ENCODE measurements around the gene HLCS.

Gene HLCS

DNA sequence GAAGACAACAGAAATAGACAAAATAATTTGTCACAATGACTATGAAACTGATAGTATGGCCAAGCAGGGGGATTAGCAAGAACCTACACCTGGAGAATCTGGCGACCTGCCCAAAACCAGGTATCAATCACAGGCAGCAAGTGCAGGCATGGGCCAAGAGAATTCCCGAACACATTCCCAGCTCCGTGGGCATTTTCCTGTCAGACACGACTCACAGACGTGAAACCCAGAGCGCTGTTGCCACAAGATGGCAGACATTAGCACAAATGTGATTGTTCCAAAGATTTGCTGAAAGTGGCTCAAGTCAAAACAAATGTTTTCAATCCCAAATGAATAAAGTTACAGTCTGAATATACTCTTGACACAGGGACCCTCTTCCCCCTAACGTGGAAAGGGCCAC, 36.8 kb downstream of the HLCS start:
- no peak overlapping the region for H3K4me3 ChIP-seq (replicated peaks in 1 of 2; ENCODE audit: low read depth in 2 of 2, low read length in 2 of 2)
- TF ChIP-seq, protein P1, sequence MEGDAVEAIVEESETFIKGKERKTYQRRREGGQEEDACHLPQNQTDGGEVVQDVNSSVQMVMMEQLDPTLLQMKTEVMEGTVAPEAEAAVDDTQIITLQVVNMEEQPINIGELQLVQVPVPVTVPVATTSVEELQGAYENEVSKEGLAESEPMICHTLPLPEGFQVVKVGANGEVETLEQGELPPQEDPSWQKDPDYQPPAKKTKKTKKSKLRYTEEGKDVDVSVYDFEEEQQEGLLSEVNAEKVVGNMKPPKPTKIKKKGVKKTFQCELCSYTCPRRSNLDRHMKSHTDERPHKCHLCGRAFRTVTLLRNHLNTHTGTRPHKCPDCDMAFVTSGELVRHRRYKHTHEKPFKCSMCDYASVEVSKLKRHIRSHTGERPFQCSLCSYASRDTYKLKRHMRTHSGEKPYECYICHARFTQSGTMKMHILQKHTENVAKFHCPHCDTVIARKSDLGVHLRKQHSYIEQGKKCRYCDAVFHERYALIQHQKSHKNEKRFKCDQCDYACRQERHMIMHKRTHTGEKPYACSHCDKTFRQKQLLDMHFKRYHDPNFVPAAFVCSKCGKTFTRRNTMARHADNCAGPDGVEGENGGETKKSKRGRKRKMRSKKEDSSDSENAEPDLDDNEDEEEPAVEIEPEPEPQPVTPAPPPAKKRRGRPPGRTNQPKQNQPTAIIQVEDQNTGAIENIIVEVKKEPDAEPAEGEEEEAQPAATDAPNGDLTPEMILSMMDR (IDR thresholded peaks at IDR 0.05; ENCODE audit: low read depth, low read length): no peak
- peak in 1 of 2 donors; percentile 43 for DNase-seq (ENCODE audit: low read depth in 2 of 2)

DNA sequence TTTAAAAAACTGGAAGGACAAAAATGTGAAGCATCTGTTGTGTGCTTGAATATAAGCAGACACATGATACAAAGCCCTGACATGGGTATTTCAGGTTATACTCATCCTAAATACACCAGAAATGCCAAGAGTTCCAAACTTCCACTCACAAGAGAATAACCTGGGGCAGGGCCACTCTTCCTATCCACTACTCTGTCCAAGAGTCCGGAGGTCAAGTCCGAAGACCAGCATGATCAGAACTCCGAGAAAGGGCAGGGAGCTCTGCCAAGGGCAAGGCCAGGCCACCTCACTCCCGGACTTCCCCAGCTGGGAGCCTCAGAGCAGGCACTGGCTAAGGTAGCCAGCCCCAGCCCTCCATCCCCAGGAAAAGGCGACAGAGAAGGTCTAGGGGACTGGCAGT, 37.5 kb downstream of the HLCS start:
- H3K4me3 ChIP-seq (replicated peaks in 1 of 2; ENCODE audit: low read depth in 2 of 2, low read length in 2 of 2): no peak overlapping the region
- no peak for DNase-seq (ENCODE audit: low read depth in 2 of 2)
- TF ChIP-seq, protein P1 (IDR thresholded peaks at IDR 0.05; ENCODE audit: low read depth, low read length): no peak

DNA sequence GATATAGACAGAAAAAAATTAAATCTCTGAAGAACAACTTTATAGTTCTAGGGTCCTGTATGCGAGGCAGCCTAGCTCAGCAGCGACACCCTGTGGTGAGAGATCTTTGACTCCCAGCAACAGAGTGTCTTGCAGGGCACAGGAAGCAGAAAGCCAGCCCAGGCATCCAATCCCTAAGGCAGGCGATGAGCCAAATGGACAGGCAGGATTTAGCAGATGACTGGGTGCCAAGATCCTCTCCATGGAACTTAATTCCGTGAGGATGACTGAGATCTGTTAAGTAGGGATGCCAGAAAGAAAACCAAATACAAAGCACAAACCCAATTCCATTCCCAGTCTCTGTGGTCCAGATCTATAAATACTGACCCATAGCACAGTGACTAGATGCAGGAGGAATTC, 38.8 kb downstream of the HLCS start:
- TF ChIP-seq, protein P1 (IDR thresholded peaks at IDR 0.05; ENCODE audit: low read depth, low read length): peak; percentile 93
- H3K4me3 ChIP-seq (replicated peaks in 1 of 2; ENCODE audit: low read depth in 2 of 2, low read length in 2 of 2): no peak overlapping the region
- peak; percentile 89 to 91 for DNase-seq (ENCODE audit: low read depth in 2 of 2)

DNA sequence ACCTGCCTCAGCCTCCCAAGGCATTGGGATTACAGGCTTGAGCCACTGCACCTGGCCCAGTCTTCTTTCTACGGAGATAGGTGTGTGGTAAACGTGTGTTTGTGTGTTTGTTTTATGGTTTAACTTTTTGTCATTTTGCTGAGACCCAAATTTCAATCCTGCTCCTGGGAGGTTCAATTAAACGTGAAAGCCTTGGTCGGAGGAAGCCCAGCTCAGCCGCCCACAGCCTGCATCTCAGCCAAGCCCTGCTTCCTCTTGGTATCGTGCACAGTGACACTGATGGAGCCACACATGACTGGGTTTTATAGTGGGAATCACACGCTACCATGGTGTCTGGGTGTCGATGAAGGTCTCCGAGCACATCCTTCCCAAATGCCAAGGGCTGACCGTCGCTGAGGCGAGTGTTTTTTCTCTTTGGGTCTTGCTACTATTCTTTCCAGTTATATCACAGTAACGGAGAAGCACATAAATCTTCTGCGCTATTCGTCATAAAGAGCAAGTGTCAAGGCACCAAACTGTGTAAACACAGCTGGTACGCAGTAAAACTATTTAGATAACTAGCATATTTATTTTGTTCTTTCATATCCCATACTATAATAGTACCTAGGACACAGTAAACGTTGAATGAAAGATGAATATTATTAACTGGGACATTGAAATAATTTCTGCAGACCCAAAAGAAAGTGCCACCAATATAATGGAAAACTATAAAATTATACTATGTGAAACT, 39.3 kb downstream of the HLCS start:
- TF ChIP-seq, protein P1 (IDR thresholded peaks at IDR 0.05; ENCODE audit: low read depth, low read length): no peak
- H3K4me3 ChIP-seq (replicated peaks in 1 of 2; ENCODE audit: low read depth in 2 of 2, low read length in 2 of 2): no peak overlapping the region
- DNase-seq (ENCODE audit: low read depth in 2 of 2): no peak

DNA sequence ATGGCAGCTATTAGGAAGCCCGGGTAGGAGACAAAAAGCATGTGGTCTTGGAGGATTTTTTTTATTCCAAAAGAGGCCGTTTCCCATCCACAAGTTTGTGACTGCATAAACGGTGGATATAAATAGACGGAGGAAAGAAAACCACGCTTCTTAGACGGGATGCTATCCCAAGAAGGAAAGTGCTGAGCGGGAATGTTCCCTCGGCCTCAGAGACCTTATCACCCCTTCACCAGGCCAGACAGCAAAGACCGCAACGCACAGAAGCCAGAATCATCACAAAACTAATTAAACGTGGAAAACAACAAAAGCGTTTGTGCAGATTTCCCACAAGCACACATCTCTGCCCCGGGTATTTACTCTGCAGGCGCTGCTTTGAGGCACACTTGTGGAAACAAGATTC, 43.2 kb downstream of the HLCS start:
- no peak overlapping the region for H3K4me3 ChIP-seq (replicated peaks in 1 of 2; ENCODE audit: low read depth in 2 of 2, low read length in 2 of 2)
- no peak for DNase-seq (ENCODE audit: low read depth in 2 of 2)
- TF ChIP-seq, protein P1 (IDR thresholded peaks at IDR 0.05; ENCODE audit: low read depth, low read length): no peak

DNA sequence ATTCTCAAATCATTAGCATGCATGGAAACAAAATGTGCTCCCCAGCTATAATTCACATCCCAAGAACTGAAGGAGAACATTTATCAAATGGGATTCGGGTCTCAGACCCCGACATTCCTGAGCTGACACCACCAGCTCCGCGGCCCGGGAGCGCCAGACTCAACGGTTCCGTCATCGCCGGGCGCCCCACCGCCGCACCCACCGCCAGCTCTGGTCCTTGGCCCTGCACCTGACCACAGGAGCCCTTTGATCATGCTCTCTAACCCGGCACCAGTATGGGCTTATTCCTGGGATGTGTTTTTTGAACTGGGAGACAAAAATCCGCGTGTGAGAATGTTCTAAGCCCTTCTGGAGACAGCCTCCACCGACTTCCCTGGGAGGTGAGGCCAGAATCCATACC, 43.6 kb downstream of the HLCS start:
- DNase-seq (ENCODE audit: low read depth in 2 of 2): no peak
- no peak overlapping the region for H3K4me3 ChIP-seq (replicated peaks in 1 of 2; ENCODE audit: low read depth in 2 of 2, low read length in 2 of 2)
- TF ChIP-seq, protein P1 (IDR thresholded peaks at IDR 0.05; ENCODE audit: low read depth, low read length): no peak

DNA sequence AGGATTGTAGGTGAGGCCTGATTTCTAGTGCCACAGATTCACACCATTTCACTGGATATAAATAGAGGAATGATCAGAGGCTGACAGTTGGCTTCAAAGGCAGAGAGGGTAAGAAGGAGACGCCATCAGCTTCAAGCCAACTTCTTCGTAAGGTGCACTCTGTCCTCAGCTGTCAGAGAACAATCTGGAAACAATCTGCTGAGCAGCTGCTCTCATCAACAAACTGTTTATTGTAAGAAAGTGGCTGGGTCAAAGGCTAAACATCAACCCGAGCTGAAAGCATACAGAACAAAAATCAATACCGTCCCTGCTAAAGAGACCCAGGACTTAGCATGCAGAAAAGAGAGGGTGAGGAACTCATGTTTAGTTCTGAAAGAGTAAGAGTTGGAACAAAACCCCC, 48.2 kb downstream of the HLCS start:
- no peak overlapping the region for H3K4me3 ChIP-seq (replicated peaks in 1 of 2; ENCODE audit: low read depth in 2 of 2, low read length in 2 of 2)
- TF ChIP-seq, protein P1 (IDR thresholded peaks at IDR 0.05; ENCODE audit: low read depth, low read length): no peak
- no peak for DNase-seq (ENCODE audit: low read depth in 2 of 2)

Data from cardiac fibroblast (primary cell).